ENCODE measurements around the gene CLEC20A.

Gene CLEC20A

GRCh38 chr1:178442925-178443324, 53.8 kb downstream of the CLEC20A start:
- Histone ChIP-seq H3K79me2 (ENCODE audit: insufficient read depth, low read depth) (no peaks in the 10 kb centered on the region), H3K4me2 (no peak overlapping the region), H3K4me1 (ENCODE audit: low read depth, poor library complexity, severe bottlenecking) (no peaks in the 10 kb centered on the region), H4K20me1 (ENCODE audit: insufficient read depth) (no peaks in the 10 kb centered on the region), H3K27ac (no peak overlapping the region), H3K9ac (no peak overlapping the region), H3K36me3 (ENCODE audit: insufficient read depth) (no peaks in the 10 kb centered on the region), H3K4me3 (IDR thresholded peaks at IDR 0.05; ENCODE audit: insufficient read depth, low read depth, low read length) (no peak overlapping the region), H2AFZ (ENCODE audit: low read depth) (no peak overlapping the region), H3K27me3 (ENCODE audit: insufficient read depth, low read depth) (no peaks in the 10 kb centered on the region)
- TF ChIP-seq CTCF (conservative IDR thresholded peaks at IDR 0.05; ENCODE audit: low read depth, low read length): no peak

- H3K27ac ChIP-seq: no peak overlapping the region
- H3K27me3 ChIP-seq (ENCODE audit: insufficient read depth, low read depth): no peaks in the 10 kb centered on the region
- H3K36me3 ChIP-seq (ENCODE audit: insufficient read depth): no peaks in the 10 kb centered on the region
- no peaks in the 10 kb centered on the region for H3K4me1 ChIP-seq (ENCODE audit: low read depth, poor library complexity, severe bottlenecking)
- no peak overlapping the region for H3K4me2 ChIP-seq
- H3K9ac ChIP-seq: no peak overlapping the region
- H3K79me2 ChIP-seq (ENCODE audit: insufficient read depth, low read depth): no peaks in the 10 kb centered on the region
- H3K4me3 ChIP-seq (IDR thresholded peaks at IDR 0.05; ENCODE audit: insufficient read depth, low read depth, low read length): no peak overlapping the region
- TF ChIP-seq CTCF (conservative IDR thresholded peaks at IDR 0.05; ENCODE audit: low read depth, low read length): no peak
- H2AFZ ChIP-seq (ENCODE audit: low read depth): no peak overlapping the region
- H4K20me1 ChIP-seq (ENCODE audit: insufficient read depth): no peaks in the 10 kb centered on the region
Measured at GRCh38 chr1:178438432-178438831, 58.3 kb downstream of the CLEC20A start.

GRCh38 chr1:178436899-178437298, 59.9 kb downstream of the CLEC20A start:
- no peak for TF ChIP-seq CTCF (conservative IDR thresholded peaks at IDR 0.05; ENCODE audit: low read depth, low read length)

GRCh38 chr1:178434899-178435435, 61.8 kb downstream of the CLEC20A start:
- Histone ChIP-seq H3K4me3 (IDR thresholded peaks at IDR 0.05; ENCODE audit: insufficient read depth, low read depth, low read length) (no peak overlapping the region), H3K36me3 (ENCODE audit: insufficient read depth) (no peaks in the 10 kb centered on the region), H3K4me1 (ENCODE audit: low read depth, poor library complexity, severe bottlenecking) (no peaks in the 10 kb centered on the region), H3K27me3 (ENCODE audit: insufficient read depth, low read depth) (no peaks in the 10 kb centered on the region), H2AFZ (ENCODE audit: low read depth) (no peak overlapping the region), H3K27ac (no peak overlapping the region), H3K4me2 (no peak overlapping the region), H4K20me1 (ENCODE audit: insufficient read depth) (no peaks in the 10 kb centered on the region), H3K79me2 (ENCODE audit: insufficient read depth, low read depth) (no peaks in the 10 kb centered on the region), H3K9ac (no peak overlapping the region)
- no peak for TF ChIP-seq CTCF (conservative IDR thresholded peaks at IDR 0.05; ENCODE audit: low read depth, low read length)

More at GRCh38 chr1:178436899-178437298, 59.9 kb downstream of the CLEC20A start:
- Histone ChIP-seq H3K4me3 (IDR thresholded peaks at IDR 0.05; ENCODE audit: insufficient read depth, low read depth, low read length) (no peak overlapping the region), H3K27ac (no peak overlapping the region), H3K79me2 (ENCODE audit: insufficient read depth, low read depth) (no peaks in the 10 kb centered on the region), H3K9ac (no peak overlapping the region), H3K36me3 (ENCODE audit: insufficient read depth) (no peaks in the 10 kb centered on the region), H4K20me1 (ENCODE audit: insufficient read depth) (no peaks in the 10 kb centered on the region), H3K4me1 (ENCODE audit: low read depth, poor library complexity, severe bottlenecking) (no peaks in the 10 kb centered on the region), H3K4me2 (no peak overlapping the region), H3K27me3 (ENCODE audit: insufficient read depth, low read depth) (no peaks in the 10 kb centered on the region), H2AFZ (ENCODE audit: low read depth) (no peak overlapping the region)
